Stimulated activated CD8-positive, alpha-beta memory T cell treated with anti-CD3 and anti-CD28 coated beads, Interleukin-7, amount 100 ng/mL, for 4 hours (primary cell): ENCODE results near the gene PRKN.
"Not testable (repeated sequence)": the region's sequence is repeated elsewhere in the genome, so short reads cannot be mapped to it uniquely, and the experiment has no call there.

Source experiments
- DNase-seq, 2 donors: peaks; one replicate each; pipeline ENCODE4 v3.0.0-alpha.2; 2020; ENCODE audit warnings: low read depth in 2 of 2

Gene PRKN

DNA sequence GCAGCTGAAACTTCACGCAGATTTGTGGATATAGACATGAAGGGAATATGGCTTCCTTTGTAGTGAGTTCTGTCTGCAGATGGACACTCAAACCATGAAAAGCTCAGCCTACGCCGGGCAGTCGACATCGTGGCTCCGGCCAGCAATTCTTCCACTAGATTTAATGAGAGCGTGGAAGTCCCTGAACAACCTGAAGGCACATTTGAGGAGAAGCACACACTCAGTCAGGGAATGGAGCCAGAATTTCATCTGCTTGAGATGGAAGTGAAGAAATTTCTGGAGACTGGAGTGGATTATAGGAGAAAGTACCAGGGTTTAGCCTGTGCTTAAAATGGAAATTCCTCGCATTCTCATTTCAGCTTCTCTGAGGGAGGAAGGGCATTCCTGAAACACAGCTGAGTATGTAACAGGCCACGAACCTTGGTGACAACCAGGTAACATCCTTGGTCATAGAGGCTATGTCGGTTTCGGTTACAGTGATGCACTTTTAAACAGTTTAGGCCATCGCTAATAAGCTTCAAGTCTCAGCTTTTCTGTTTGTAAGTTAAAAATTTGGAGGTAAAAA lies 1373.2 kb downstream of the PRKN start:
- no peak for DNase-seq

- DNase-seq = no peak
Observed at GRCh38 chr6:161353208-161353613, 1374.4 kb downstream of the PRKN start.

DNA sequence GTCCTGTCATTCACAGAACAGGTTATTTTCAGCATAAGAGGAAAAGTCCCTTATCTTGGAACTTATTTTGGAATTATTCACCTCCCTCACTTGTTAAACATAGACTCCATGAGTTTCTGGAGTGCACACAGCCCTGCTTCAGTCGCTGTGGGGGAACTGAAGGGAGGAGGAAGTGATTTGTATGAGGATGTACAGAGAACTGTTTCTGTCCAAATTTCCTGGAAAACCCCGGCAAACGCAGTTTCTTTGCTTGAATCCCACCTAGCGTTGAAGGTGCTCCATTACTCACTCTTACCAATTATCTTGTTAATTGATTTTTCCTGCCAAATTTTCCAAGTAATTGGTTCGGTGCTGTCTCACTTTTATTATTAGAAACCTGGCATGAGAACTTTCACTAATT lies 1375.7 kb downstream of the PRKN start:
- DNase-seq = no peak

DNA sequence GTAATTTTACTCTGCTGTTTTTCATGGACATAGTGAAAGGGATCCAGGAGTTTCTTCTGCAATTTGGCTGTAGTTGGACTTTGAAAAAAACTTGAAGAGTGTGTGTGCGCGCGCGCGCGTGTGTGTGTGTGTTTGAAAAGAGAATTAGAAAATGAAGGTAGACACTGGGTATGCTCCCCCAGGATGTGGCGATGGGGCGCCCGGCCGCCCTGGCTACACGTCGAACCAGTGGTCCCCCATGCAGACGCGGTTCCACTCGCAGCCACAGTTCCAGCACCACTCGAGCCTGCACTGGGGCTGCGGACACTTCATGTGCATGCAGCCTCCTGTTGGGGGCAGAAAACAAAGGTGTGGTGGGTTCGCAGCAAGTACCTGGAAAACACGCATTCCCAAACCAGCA lies 1377.7 kb downstream of the PRKN start:
- no peak for DNase-seq

- DNase-seq = no peak
Observed at GRCh38 chr6:161348628-161348994, 1379.0 kb downstream of the PRKN start.

DNA sequence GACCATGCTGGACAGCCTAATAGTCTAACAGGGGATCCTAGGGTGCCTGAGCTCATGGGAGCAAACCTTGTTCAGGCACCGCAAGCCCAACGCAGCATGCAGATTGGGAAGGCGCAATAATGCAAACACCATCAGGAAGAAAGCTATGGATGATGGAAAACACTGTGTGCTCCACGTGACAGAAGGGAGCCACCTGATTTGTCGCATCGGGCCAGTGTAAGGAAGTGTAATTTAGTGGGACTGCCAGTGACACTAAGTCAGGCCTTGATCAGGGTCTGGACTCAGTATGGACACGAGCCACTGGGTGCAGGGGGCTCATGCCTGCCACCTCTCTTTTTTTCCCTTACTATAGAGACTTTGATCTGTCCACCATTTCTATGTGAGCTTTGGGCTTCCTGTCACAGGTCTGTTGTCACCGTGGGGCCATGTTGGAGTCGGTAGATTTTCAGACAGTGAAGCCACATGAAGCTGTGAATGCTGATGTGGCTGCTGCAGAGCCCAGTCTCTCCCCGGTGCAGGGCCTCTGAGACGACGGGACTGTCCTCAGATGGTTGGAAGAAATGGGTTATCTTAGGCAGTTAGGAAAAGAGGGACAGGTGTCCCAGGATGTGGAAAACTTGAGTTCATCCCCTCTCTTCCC lies 1379.5 kb downstream of the PRKN start:
- DNase-seq = no peak

- DNase-seq = no peak
Observed at GRCh38 chr6:161347125-161347524, 1380.4 kb downstream of the PRKN start.

- DNase-seq = no peak
Observed at GRCh38 chr6:161346717-161347116, 1380.8 kb downstream of the PRKN start.

GRCh38 chr6:161344626-161345025 lies 1382.9 kb downstream of the PRKN start:
- no peak for DNase-seq

DNA sequence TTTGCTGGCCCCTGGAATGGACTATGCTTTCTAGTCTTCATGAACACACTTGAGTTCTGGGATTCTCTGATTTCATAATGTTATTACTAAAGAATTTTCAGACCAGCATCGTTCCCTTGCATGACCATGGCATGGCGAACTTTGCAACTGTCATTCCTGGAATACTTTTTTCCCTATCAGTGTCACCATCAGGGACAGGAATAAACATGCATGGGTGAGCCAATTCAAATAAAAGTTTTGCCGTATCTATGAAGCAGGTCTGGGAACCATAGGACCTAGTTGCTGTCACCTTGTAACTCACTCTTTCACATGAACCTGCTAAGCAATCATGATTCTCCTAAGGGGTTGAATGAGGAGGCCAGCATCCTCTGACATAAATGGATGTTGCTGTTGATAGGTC lies 1385.5 kb downstream of the PRKN start:
- no peak for DNase-seq

DNA sequence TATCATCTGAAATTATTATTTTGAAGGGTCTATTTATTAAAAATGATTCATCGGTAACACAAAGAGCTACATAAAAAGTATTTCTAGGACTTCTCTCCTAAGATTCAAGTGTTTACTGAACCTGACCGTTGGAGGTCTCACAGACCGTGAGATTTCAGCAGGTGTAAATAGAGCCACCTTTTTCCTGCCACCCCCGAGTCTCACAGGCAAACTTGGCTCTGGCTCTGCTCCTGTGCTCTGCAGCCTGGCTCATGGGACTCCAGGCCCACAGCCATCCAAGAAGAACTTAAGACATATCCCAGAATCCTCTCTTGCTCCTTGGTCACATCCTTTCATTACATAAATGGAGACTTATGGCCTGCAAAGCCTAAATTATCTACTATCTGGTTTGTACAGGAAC lies 1385.9 kb downstream of the PRKN start:
- no peak for DNase-seq

GRCh38 chr6:161338015-161338414 lies 1389.6 kb downstream of the PRKN start:
- DNase-seq = no peak

DNA sequence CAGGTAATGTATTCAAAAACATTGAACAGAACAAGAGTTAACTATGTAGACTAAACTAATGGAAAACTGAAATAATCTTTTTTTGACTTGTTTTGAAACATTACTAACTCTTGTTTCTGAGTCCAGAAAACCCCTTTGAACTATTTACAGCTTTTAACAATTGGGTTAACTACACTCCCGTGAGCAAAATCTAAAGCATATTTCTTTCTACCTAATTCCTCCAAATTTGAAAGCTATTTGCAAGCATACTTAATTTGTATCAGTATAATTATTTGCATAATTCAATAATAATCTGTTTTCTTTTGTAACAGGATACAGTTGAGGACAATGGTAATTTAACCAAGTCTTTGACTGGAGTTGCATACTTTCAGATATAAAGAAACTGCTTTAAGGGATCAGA lies 1391.1 kb downstream of the PRKN start:
- no peak for DNase-seq

DNA sequence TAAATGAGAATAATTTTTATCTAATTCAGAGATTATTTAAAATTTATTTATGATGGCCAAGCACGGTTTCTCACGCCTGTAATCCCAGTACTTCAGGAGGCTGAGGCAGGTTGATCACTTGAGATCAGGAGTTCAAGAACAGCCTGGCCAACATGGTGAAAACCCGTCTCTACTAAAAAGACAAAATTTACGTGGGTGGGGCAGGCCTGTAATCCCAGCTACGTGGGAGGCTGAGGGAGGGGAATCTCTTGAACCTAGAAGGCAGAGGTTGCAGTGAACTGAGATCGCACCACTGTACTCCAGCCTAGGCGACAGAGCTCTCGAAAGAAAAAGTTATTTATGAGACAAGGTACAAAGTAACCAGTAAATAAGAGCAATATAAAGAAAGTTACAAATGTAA lies 1394.2 kb downstream of the PRKN start:
- no peak for DNase-seq

GRCh38 chr6:161331402-161332081 lies 1396.0 kb downstream of the PRKN start:
- DNase-seq = not testable (repeated sequence)

DNA sequence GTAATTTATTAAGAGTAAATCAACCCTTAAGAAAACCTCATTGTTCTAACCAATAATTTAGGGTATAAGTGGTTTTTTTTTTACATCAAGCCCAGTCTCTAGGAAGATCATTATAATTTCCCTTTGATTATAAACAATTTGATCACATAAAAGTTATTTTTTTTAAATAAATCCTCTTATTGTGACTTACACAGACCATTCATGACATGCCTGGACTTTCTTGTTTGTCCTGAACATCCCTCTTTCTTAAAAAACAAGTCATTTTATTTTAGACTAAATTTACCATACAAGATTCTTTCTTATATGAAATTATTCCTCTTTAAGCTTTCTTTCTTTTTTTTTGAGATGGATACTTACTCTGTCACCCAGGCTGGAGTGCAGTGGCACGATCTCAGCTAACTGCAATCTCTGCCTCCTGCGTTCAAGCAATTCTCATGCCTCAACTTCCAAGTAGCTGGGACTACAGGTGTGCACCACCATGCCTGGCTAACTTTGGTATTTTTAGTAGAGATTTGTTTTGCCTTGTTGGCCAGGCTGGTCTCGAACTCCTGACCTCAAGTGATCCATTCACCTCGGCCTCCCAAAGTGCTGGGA lies 1400.1 kb downstream of the PRKN start:
- DNase-seq = no peak

DNA sequence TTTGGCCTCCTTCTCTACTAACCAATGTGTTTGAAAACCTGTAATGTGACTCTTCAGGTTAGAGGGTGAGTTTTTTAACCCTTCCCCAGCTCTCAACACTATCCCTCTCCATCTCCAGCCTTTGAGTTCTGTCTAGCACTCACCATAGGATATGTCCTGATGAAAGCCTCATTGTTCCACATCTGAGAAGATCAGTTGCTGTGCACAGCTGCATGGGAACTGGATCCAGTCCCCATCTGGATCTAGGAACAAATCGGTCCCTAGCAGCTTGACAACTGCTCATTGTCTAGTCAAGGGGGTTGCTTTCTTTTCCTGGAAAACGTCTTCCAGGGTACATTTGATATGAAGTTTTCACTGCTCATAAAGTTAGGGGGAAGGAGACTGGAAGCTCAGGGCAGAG lies 1408.3 kb downstream of the PRKN start:
- DNase-seq = no peak

DNA sequence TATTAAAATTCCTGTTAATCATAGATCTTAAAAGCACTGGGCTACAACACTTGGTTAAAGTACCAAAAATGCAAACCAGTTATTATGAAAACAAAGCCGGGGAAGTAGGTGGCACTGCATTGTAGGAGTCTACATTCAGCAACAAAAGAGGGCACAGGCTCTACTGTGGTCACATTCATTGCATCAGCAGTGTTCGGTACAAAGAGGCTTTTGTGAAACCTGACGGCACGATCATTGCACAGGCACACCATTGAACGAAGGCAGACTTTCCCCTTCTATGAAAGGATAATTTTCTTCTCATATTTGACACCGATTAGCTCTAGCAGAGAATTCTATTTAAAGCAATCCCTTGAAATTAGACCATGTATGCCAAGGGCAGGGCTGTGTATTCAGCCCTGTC lies 1409.1 kb downstream of the PRKN start:
- DNase-seq = no peak

DNA sequence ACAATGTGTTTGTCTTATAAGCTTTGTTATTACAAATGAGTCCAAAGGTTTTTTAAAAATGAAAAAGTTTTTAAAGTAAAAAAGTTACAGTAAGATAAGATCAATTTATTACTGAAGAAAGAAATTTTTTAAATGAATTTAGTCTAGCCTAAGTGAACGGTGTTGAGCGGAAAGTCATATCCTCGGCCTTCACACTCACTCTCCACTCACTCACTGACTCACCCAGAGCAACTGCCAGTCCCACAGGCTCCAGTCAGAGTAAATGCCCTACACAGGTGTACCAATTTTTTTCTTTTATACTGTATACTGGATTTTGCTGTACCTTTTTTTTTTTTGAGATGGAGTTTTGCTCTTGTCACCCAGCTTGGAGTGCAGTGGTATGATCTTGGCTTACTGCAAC lies 1411.0 kb downstream of the PRKN start:
- no peak for DNase-seq

- not testable (repeated sequence) for DNase-seq
Observed at GRCh38 chr6:161315246-161315917, 1412.2 kb downstream of the PRKN start.

GRCh38 chr6:161314541-161315245 lies 1412.9 kb downstream of the PRKN start:
- DNase-seq = not testable (repeated sequence)

DNA sequence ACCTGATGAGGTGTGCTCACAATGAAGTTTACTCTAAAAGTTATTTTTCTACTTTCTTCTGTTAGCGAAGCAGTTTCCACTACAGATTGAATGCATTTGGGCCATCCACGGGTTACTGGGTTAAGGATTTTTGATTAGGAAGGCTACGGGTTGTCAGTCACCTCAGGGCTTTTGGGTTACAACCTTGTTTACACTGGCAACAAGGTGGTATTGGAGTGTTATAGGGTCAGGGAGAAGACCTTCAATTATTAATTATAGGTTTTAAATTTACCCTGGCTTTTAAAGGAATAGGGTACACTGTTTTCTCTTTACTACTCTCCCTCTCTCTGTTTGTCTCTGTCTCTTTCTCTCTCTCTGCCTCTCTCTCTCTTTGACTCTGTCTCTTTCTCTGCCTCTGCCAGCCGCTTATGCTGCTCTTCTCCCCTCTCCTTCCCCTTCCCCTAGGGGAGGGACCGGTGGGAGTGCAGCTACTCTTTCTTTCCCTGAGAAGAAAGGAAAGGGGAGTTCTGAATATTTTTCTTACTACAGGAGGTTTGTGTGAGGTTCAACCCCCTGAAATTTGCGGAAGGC lies 1413.5 kb downstream of the PRKN start:
- no peak for DNase-seq
